WTC11 (cell line): Measurements from ENCODE around the gene MYPN. TPM values are rescaled to one million over a fixed set of nuclear protein-coding genes. Genes with fewer than 3 reads are reported as not detected.

ENCODE experiments used
- ATAC-seq: fragments of 200-7000 bp; cut with Tn5 transposase; 2 replicates; pipeline ENCODE4 v1.10.0; 2021; ENCODE audit warnings: mild to moderate bottlenecking, moderate library complexity
- CTCF ChIA-PET: fragments of 300-600 bp; sonication (Branson Sonifier 250); formaldehyde crosslinking; loops from one replicate; lab custom pipeline; 2021; ENCODE audit warnings: antibody characterized with exemption; lab: Charles Lee
- POLR2A ChIA-PET: fragments of 350-600 bp; sonication (Branson Sonifier 250); formaldehyde crosslinking; loops from one replicate; lab custom pipeline; 2021; ENCODE audit warnings: antibody characterized with exemption; lab: Charles Lee
- DNase-seq: peaks from one replicate; pipeline ENCODE4 v3.0.0; 2021; ENCODE audit warnings: low spot score
- H3K27ac Mint-ChIP-seq: 2 replicates; pipeline ENCODE4 v1.8.0; 2021; ENCODE audit warnings: mixed read lengths
- H3K27me3 Mint-ChIP-seq: 2 replicates; pipeline ENCODE4 v1.8.0; 2021; ENCODE audit warnings: low read depth, mild to moderate bottlenecking, moderate library complexity, mixed read lengths
- H3K36me3 Mint-ChIP-seq: 2 replicates; pipeline ENCODE4 v1.8.0; 2021; ENCODE audit warnings: mixed read lengths
- H3K4me1 Mint-ChIP-seq: 2 replicates; pipeline ENCODE4 v1.8.0; 2022; ENCODE audit warnings: mixed read lengths
- H3K4me3 Mint-ChIP-seq: 2 replicates; pipeline ENCODE4 v1.8.0; 2021; ENCODE audit warnings: mild to moderate bottlenecking, moderate library complexity, mixed read lengths
- H3K9me3 Mint-ChIP-seq: 2 replicates; pipeline ENCODE4 v1.8.0; 2021; ENCODE audit warnings: mixed read lengths
- ATF1 ChIP-seq: sonication (generic); formaldehyde crosslinking; IDR thresholded peaks from 2 replicates; pipeline ENCODE4 v1.8.1; 2023; ENCODE audit warnings: mild to moderate bottlenecking, moderate library complexity, missing genetic modification reagents
- CBFB ChIP-seq: sonication (generic); formaldehyde crosslinking; IDR thresholded peaks from 2 replicates; pipeline ENCODE4 v1.8.1; 2022; ENCODE audit warnings: mild to moderate bottlenecking, low read depth, missing genetic modification reagents
- JUN ChIP-seq: sonication (generic); formaldehyde crosslinking; IDR thresholded peaks from 2 replicates; pipeline ENCODE4 v1.8.0; 2023; ENCODE audit warnings: mild to moderate bottlenecking, missing genetic modification reagents
- KAT7 ChIP-seq: sonication (generic); formaldehyde crosslinking; IDR thresholded peaks from 2 replicates; pipeline ENCODE4 v1.8.1; 2023; ENCODE audit warnings: missing genetic modification reagents, mild to moderate bottlenecking, borderline replicate concordance
- MXD4 ChIP-seq: fragments of 250-450 bp; sonication (Bioruptor Pico); IDR thresholded peaks from 2 replicates; pipeline ENCODE4 v1.8.0; 2021; ENCODE audit warnings: mild to moderate bottlenecking, moderate library complexity, borderline replicate concordance
- NR1H2 ChIP-seq: sonication (generic); formaldehyde crosslinking; IDR thresholded peaks from 2 replicates; pipeline ENCODE4 v1.9.0; 2021; ENCODE audit warnings: mild to moderate bottlenecking, moderate library complexity, missing genetic modification reagents
- TEAD1 ChIP-seq: sonication (generic); formaldehyde crosslinking; IDR thresholded peaks from 2 replicates; pipeline ENCODE4 v1.8.0; 2022; ENCODE audit warnings: mild to moderate bottlenecking, missing genetic modification reagents
- ZNF232 ChIP-seq: sonication (generic); formaldehyde crosslinking; IDR thresholded peaks from 2 replicates; pipeline ENCODE4 v1.8.0; 2022; ENCODE audit warnings: mild to moderate bottlenecking, missing genetic modification reagents
- ZNF416 ChIP-seq: fragments of 250-450 bp; sonication (Bioruptor Pico); IDR thresholded peaks from 2 replicates; pipeline ENCODE4 v1.9.0; 2021; ENCODE audit warnings: mild to moderate bottlenecking, inconsistent platforms
- ZNF671 ChIP-seq: fragments of 250-450 bp; sonication (Bioruptor Pico); IDR thresholded peaks from 2 replicates; pipeline ENCODE4 v1.8.0; 2021; ENCODE audit warnings: mild to moderate bottlenecking
- total RNA-seq: library from RNA; stranded (reverse); gene quantifications from 3 replicates; pipeline ENCODE4 v1.2.3, GENCODE V29; 2021
- TF ChIP-seq, protein P1 (sequence below): fragments of 250-450 bp; sonication (Bioruptor Pico); IDR thresholded peaks from 2 replicates; pipeline ENCODE4 v1.9.0; 2021; ENCODE audit warnings: mild to moderate bottlenecking
- TF ChIP-seq, protein P2 (sequence below): fragments of 250-450 bp; sonication (Bioruptor Pico); conservative IDR thresholded peaks from 2 replicates; pipeline ENCODE4 v1.9.0; 2021; ENCODE audit warnings: mild to moderate bottlenecking
- TF ChIP-seq, protein P3 (sequence below): sonication (generic); formaldehyde crosslinking; IDR thresholded peaks from 2 replicates; pipeline ENCODE4 v1.8.0; 2022; ENCODE audit warnings: mild to moderate bottlenecking, missing genetic modification reagents
- TF ChIP-seq, protein P4 (sequence below): sonication (generic); formaldehyde crosslinking; conservative IDR thresholded peaks from 2 replicates; pipeline ENCODE4 v1.8.1; 2023; ENCODE audit warnings: mild to moderate bottlenecking, low read depth, missing genetic modification reagents, moderate library complexity
- TF ChIP-seq, protein P5 (sequence below): sonication (generic); formaldehyde crosslinking; IDR thresholded peaks from 2 replicates; pipeline ENCODE4 v1.8.1; 2022; ENCODE audit warnings: missing genetic modification reagents, borderline replicate concordance
- TF ChIP-seq, protein P6 (sequence below): fragments of 200-600 bp; IDR thresholded peaks from 2 replicates; pipeline ENCODE4 v1.8.0; 2022; ENCODE audit warnings: antibody characterized with exemption
- TF ChIP-seq, protein P7 (sequence below): fragments of 250-450 bp; sonication (Bioruptor Pico); IDR thresholded peaks from 2 replicates; pipeline ENCODE4 v2.1.2; 2022; ENCODE audit warnings: mild to moderate bottlenecking, moderate library complexity
- TF ChIP-seq, protein P8 (sequence below): fragments of 250-450 bp; sonication (Bioruptor Pico); IDR thresholded peaks from 2 replicates; pipeline ENCODE4 v1.8.0; 2021; ENCODE audit warnings: mild to moderate bottlenecking

MYPN gene
- total RNA-seq, 1 experiment from 2014 or later: not detected

DNA sequence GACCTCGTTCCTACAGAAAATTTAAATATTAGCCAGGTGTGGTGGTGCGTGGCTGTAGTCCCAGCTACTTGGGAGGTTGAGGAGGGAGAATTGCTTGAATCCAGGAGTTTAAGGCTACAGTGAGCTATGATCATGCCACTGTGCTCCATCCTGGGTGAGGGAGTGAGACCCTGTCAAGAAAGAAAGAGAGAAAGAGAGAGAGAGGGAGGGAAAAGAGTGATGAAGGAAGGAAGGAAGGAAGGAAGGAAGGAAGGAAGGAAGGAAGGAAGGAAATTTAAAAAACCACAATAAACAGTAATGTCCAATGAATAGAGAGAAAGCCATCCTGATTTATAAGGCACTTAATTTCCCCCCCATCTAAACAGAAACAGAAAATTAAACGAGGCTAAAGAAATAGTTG lies 9.4 kb downstream of the MYPN start (continued):
- TF ChIP-seq ZNF416 (no peak), ATF1 (no peak), MXD4 (CRISPR knock-in tag) (no peak), JUN (no peak), NR1H2 (CRISPR knock-in tag) (no peak)
- TF ChIP-seq, protein P1, sequence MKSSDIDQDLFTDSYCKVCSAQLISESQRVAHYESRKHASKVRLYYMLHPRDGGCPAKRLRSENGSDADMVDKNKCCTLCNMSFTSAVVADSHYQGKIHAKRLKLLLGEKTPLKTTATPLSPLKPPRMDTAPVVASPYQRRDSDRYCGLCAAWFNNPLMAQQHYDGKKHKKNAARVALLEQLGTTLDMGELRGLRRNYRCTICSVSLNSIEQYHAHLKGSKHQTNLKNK (CRISPR knock-in tag): no peak
- TF ChIP-seq, protein P2, sequence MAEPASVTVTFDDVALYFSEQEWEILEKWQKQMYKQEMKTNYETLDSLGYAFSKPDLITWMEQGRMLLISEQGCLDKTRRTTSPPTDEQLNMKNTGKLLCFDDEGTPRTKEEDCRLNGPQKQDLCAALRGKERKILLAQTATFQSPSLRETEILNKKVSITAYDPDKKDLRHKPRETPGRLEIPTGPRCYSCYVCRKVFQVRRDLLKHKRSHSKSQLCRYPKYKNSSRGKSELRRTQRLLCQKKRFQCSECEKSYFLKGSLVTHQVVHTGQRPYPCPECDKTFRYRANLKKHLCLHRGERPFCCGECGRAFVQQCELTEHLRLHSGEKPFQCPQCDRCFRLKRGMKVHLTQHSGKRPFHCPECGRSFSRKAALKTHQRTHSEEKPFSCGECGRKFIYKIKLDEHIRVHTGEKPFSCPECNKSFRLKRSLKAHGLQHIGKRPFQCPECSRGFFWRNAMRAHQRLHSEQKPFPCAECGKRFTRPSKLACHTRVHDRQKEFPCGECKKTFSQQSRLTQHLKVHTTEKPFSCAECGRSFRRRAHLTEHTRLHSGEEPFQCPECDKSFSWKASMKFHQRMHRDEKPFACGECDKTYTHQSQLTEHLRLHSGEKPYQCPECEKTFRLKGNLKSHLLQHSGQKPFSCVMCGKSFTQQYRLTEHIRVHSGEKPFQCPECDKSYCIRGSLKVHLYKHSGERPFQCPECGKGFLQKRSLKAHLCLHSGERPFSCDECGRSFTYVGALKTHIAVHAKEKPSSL: no peak

DNA sequence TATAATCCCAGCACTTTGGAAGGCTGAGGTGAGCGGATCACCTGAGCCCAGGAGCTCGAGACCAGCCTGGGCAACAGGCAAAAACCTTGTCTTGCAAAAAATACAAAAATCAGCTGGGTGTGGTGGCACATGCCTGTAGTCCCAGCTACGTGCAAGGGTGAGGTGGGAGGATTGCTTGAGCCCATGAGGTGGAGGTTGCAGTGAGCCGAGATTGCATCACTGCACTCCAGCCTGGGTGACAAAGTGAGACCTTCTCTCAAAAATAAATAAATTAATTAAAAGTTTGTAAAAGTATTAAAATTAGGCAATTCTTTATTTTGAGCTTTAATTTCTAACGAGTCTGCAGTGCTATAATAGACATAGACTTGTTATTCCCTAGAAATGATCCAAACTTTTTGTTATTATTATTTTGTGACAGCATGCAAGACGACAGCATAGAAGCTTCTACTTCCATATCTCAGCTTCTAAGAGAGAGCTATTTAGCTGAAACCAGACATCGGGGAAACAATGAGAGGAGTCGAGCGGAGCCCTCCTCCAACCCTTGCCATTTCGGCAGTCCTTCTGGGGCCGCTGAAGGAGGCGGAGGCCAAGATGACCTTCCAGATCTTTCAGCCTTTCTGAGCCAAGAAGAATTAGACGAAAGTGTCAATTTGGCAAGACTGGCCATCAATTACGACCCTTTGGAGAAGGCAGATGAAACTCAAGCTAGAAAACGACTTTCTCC lies 11.9 kb downstream of the MYPN start:
- ATAC-seq: no peak
- CTCF ChIA-PET: interaction anchor here (0.6 to 2.4 kb wide), 4 partner anchors 35 to 333 kb away, joined by 3 to 8 read pairs (median 4); no protein-coding TSS in a partner anchor
- POLR2A ChIA-PET: no interaction called here
- H3K4me1 Mint-ChIP-seq: 0 out of 2 replicates have a peak, but pooled peaks cover 3% of the 10 kb centered on the region
- no peak overlapping the region for H3K27ac Mint-ChIP-seq
- TF ChIP-seq, protein P3, sequence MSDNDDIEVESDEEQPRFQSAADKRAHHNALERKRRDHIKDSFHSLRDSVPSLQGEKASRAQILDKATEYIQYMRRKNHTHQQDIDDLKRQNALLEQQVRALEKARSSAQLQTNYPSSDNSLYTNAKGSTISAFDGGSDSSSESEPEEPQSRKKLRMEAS (CRISPR knock-in tag): no peak
- TF ChIP-seq NR1H2 (CRISPR knock-in tag) (no peak), TEAD1 (CRISPR knock-in tag) (no peak), CBFB (no peak), ZNF671 (no peak), ZNF232 (CRISPR knock-in tag) (no peak), KAT7 (no peak)
- TF ChIP-seq, protein P4, sequence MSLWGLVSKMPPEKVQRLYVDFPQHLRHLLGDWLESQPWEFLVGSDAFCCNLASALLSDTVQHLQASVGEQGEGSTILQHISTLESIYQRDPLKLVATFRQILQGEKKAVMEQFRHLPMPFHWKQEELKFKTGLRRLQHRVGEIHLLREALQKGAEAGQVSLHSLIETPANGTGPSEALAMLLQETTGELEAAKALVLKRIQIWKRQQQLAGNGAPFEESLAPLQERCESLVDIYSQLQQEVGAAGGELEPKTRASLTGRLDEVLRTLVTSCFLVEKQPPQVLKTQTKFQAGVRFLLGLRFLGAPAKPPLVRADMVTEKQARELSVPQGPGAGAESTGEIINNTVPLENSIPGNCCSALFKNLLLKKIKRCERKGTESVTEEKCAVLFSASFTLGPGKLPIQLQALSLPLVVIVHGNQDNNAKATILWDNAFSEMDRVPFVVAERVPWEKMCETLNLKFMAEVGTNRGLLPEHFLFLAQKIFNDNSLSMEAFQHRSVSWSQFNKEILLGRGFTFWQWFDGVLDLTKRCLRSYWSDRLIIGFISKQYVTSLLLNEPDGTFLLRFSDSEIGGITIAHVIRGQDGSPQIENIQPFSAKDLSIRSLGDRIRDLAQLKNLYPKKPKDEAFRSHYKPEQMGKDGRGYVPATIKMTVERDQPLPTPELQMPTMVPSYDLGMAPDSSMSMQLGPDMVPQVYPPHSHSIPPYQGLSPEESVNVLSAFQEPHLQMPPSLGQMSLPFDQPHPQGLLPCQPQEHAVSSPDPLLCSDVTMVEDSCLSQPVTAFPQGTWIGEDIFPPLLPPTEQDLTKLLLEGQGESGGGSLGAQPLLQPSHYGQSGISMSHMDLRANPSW (CRISPR knock-in tag): no peak
- TF ChIP-seq, protein P5, sequence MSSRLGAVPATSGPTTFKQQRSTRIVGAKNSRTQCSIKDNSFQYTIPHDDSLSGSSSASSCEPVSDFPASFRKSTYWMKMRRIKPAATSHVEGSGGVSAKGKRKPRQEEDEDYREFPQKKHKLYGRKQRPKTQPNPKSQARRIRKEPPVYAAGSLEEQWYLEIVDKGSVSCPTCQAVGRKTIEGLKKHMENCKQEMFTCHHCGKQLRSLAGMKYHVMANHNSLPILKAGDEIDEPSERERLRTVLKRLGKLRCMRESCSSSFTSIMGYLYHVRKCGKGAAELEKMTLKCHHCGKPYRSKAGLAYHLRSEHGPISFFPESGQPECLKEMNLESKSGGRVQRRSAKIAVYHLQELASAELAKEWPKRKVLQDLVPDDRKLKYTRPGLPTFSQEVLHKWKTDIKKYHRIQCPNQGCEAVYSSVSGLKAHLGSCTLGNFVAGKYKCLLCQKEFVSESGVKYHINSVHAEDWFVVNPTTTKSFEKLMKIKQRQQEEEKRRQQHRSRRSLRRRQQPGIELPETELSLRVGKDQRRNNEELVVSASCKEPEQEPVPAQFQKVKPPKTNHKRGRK (CRISPR knock-in tag): no peak
- TF ChIP-seq, protein P6, sequence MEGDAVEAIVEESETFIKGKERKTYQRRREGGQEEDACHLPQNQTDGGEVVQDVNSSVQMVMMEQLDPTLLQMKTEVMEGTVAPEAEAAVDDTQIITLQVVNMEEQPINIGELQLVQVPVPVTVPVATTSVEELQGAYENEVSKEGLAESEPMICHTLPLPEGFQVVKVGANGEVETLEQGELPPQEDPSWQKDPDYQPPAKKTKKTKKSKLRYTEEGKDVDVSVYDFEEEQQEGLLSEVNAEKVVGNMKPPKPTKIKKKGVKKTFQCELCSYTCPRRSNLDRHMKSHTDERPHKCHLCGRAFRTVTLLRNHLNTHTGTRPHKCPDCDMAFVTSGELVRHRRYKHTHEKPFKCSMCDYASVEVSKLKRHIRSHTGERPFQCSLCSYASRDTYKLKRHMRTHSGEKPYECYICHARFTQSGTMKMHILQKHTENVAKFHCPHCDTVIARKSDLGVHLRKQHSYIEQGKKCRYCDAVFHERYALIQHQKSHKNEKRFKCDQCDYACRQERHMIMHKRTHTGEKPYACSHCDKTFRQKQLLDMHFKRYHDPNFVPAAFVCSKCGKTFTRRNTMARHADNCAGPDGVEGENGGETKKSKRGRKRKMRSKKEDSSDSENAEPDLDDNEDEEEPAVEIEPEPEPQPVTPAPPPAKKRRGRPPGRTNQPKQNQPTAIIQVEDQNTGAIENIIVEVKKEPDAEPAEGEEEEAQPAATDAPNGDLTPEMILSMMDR: no peak
- TF ChIP-seq, protein P7, sequence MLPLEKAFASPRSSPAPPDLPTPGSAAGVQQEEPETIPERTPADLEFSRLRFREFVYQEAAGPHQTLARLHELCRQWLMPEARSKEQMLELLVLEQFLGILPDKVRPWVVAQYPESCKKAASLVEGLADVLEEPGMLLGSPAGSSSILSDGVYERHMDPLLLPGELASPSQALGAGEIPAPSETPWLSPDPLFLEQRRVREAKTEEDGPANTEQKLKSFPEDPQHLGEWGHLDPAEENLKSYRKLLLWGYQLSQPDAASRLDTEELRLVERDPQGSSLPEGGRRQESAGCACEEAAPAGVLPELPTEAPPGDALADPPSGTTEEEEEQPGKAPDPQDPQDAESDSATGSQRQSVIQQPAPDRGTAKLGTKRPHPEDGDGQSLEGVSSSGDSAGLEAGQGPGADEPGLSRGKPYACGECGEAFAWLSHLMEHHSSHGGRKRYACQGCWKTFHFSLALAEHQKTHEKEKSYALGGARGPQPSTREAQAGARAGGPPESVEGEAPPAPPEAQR (CRISPR knock-in tag): no peak
- TF ChIP-seq, protein P8, sequence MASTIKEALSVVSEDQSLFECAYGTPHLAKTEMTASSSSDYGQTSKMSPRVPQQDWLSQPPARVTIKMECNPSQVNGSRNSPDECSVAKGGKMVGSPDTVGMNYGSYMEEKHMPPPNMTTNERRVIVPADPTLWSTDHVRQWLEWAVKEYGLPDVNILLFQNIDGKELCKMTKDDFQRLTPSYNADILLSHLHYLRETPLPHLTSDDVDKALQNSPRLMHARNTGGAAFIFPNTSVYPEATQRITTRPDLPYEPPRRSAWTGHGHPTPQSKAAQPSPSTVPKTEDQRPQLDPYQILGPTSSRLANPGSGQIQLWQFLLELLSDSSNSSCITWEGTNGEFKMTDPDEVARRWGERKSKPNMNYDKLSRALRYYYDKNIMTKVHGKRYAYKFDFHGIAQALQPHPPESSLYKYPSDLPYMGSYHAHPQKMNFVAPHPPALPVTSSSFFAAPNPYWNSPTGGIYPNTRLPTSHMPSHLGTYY (CRISPR knock-in tag): no peak
- H3K9me3 Mint-ChIP-seq: no peaks in the 10 kb centered on the region
- H3K4me3 Mint-ChIP-seq: no peak overlapping the region
- no peaks in the 10 kb centered on the region for H3K36me3 Mint-ChIP-seq
- no peaks in the 10 kb centered on the region for H3K27me3 Mint-ChIP-seq
- no peak for DNase-seq
